Adipocyte (in vitro differentiated cells): Measurements from ENCODE around the gene ADAM12.

Source experiments
- DNase-seq: peaks from one replicate; pipeline ENCODE4 v3.0.0-alpha.2; 2015; ENCODE audit warnings: low read depth
- H3K27me3 ChIP-seq: replicated peaks from 2 replicates; pipeline ENCODE4 v1.7.0; 2013; ENCODE audit warnings: mild to moderate bottlenecking, low read length, moderate library complexity; ENCODE audit not compliant: control insufficient read depth, insufficient read depth
- H3K36me3 ChIP-seq: 2 replicates; pipeline ENCODE4 v1.7.0; 2013; ENCODE audit warnings: low read length, mild to moderate bottlenecking, moderate library complexity; ENCODE audit not compliant: control insufficient read depth, insufficient read depth, severe bottlenecking
- H3K4me1 ChIP-seq: 2 replicates; pipeline ENCODE4 v1.7.0; 2013; ENCODE audit warnings: mild to moderate bottlenecking, low read length, moderate library complexity; ENCODE audit not compliant: control insufficient read depth, insufficient read depth
- H3K4me3 ChIP-seq: 2 replicates; pipeline ENCODE4 v1.7.0; 2013; ENCODE audit warnings: mild to moderate bottlenecking, low read length, moderate library complexity
- H3K9ac ChIP-seq: 2 replicates; pipeline ENCODE4 v1.7.0; 2013; ENCODE audit warnings: mild to moderate bottlenecking, low read length, moderate library complexity
- H3K9me3 ChIP-seq: 2 replicates; pipeline ENCODE4 v1.7.0; 2013; ENCODE audit warnings: mild to moderate bottlenecking, low read length, moderate library complexity; ENCODE audit not compliant: control insufficient read depth

ADAM12 gene

DNA sequence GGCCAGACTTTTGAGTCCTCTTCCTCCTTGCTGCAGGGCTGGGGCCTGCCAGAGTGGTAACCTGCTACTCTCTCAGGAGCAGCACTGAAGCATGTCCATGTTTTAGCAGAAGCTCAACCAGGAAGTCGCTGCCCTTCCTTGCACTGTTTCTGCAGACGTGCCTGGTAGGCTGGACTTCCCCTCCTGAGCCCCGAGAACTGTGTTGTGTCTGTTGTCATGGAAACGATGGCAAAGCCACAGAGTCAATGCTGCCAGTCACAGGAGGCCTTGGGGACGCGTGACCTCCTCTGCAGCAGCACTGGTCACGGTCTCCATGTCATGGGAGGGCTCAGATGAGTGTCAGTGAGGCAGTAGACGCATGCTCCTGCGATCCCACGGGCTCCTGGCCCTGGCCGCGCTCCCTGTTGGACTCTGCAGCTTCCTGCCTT is 346.5 kb downstream of the ADAM12 start:
- H3K4me3 ChIP-seq, result no peak overlapping the region
- DNase-seq, result no peak
- H3K4me1 ChIP-seq, result peaks cover 15% of the 10 kb centered on the region
- no peaks in the 10 kb centered on the region for H3K27me3 ChIP-seq
- no peaks in the 10 kb centered on the region for H3K9me3 ChIP-seq
- peaks cover 66% of the 10 kb centered on the region for H3K36me3 ChIP-seq
- no peak overlapping the region for H3K9ac ChIP-seq

GRCh38 chr10:126041117-126041516 is 347.2 kb downstream of the ADAM12 start:
- no peak overlapping the region for H3K4me3 ChIP-seq
- H3K36me3 ChIP-seq, result peaks cover 73% of the 10 kb centered on the region
- H3K9me3 ChIP-seq, result no peaks in the 10 kb centered on the region
- H3K4me1 ChIP-seq, result peaks cover 14% of the 10 kb centered on the region
- no peak overlapping the region for H3K9ac ChIP-seq
- no peaks in the 10 kb centered on the region for H3K27me3 ChIP-seq
- no peak for DNase-seq

GRCh38 chr10:126037946-126038345 is 350.3 kb downstream of the ADAM12 start:
- H3K36me3 ChIP-seq, result peaks cover 86% of the 10 kb centered on the region
- H3K4me3 ChIP-seq, result no peak overlapping the region

DNA sequence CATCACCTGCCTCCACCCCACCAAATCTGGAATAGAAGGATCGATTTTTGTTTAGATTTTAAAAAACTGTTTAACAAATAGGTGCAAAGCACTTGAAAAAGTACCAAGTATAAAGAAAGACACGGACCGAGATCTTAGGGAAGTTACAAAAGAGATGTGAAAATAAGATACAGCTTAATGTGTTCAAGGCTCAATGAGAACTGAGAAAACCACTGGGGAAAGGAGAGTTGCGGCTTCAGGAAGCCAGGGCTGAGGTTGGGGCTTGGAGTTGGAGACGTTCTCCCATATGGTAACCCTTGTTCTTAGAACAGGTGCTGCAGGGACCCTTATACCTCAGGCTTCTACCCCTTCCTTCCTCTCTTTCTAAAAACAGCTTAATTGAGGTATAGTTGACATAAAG is 351.8 kb downstream of the ADAM12 start:
- peaks cover 93% of the 10 kb centered on the region for H3K36me3 ChIP-seq
- H3K9ac ChIP-seq, result no peak overlapping the region
- no peaks in the 10 kb centered on the region for H3K4me1 ChIP-seq
- H3K9me3 ChIP-seq, result peaks cover 8% of the 10 kb centered on the region
- DNase-seq, result no peak
- H3K27me3 ChIP-seq, result no peaks in the 10 kb centered on the region
- H3K4me3 ChIP-seq, result no peak overlapping the region

More at GRCh38 chr10:126037946-126038345, 350.3 kb downstream of the ADAM12 start:
- Histone ChIP-seq H3K9me3 (peaks cover 8% of the 10 kb centered on the region), H3K9ac (no peak overlapping the region), H3K27me3 (no peaks in the 10 kb centered on the region), H3K4me1 (peaks cover 7% of the 10 kb centered on the region)
- no peak for DNase-seq

- no peaks in the 10 kb centered on the region for H3K4me1 ChIP-seq
- no peaks in the 10 kb centered on the region for H3K27me3 ChIP-seq
- peaks cover 8% of the 10 kb centered on the region for H3K9me3 ChIP-seq
- peaks cover 95% of the 10 kb centered on the region for H3K36me3 ChIP-seq
- H3K9ac ChIP-seq, result no peak overlapping the region
- DNase-seq, result no peak
- H3K4me3 ChIP-seq, result no peak overlapping the region
These were observed 353.7 kb downstream of the ADAM12 start for GRCh38 chr10:126034586-126034985.

DNA sequence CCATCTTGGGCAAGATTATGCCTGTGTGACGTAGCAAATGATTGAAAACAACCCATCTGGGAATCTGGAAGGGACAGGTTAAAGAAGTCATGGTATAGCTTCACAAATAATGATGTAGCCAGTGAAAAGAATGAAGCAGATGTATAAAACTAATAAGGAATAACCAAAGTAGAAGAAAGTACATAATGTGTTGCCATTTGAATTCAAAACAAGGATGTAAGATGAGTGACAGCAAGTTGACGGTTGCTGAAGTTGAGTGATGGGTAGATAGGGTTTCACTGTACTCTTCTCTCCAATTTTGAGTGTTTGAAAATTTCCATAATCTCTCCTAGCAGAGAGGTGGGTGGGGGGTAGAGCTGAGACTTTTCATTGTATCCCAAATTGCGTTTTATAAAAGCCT is 358.3 kb downstream of the ADAM12 start:
- no peaks in the 10 kb centered on the region for H3K27me3 ChIP-seq
- DNase-seq, result no peak
- peaks cover 82% of the 10 kb centered on the region for H3K36me3 ChIP-seq
- H3K9ac ChIP-seq, result no peak overlapping the region
- H3K4me1 ChIP-seq, result no peaks in the 10 kb centered on the region
- H3K4me3 ChIP-seq, result no peak overlapping the region
- peaks cover 14% of the 10 kb centered on the region for H3K9me3 ChIP-seq

- peaks cover 76% of the 10 kb centered on the region for H3K36me3 ChIP-seq
- H3K4me3 ChIP-seq, result no peak overlapping the region
- no peak for DNase-seq
- no peak overlapping the region for H3K9ac ChIP-seq
- peaks cover 6% of the 10 kb centered on the region for H3K9me3 ChIP-seq
- no peaks in the 10 kb centered on the region for H3K4me1 ChIP-seq
- no peaks in the 10 kb centered on the region for H3K27me3 ChIP-seq
These were observed 360.6 kb downstream of the ADAM12 start for GRCh38 chr10:126027692-126028091.

DNA sequence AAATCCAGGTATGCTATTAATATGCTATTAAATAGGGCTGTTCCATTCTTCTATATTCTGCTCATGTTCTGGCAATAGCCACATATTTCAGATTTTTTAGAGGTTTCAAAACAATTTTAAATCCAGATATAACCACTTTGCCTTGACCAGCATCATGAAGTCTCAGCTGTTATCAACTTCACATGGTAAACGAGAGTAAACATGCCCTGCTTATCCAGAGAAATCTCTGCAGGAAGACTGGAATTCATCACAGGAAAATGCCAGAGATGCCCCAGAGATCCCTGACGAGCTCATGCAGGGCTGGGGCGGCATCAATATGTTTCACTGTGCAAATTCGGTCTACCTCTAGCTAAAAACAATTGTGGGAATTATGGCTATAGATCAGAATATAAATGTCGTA is 365.4 kb downstream of the ADAM12 start:
- H3K4me3 ChIP-seq, result no peak overlapping the region
- DNase-seq, result no peak
- no peaks in the 10 kb centered on the region for H3K27me3 ChIP-seq
- H3K4me1 ChIP-seq, result no peaks in the 10 kb centered on the region
- H3K9me3 ChIP-seq, result no peaks in the 10 kb centered on the region
- H3K36me3 ChIP-seq, result peaks cover 72% of the 10 kb centered on the region
- H3K9ac ChIP-seq, result no peak overlapping the region

DNA sequence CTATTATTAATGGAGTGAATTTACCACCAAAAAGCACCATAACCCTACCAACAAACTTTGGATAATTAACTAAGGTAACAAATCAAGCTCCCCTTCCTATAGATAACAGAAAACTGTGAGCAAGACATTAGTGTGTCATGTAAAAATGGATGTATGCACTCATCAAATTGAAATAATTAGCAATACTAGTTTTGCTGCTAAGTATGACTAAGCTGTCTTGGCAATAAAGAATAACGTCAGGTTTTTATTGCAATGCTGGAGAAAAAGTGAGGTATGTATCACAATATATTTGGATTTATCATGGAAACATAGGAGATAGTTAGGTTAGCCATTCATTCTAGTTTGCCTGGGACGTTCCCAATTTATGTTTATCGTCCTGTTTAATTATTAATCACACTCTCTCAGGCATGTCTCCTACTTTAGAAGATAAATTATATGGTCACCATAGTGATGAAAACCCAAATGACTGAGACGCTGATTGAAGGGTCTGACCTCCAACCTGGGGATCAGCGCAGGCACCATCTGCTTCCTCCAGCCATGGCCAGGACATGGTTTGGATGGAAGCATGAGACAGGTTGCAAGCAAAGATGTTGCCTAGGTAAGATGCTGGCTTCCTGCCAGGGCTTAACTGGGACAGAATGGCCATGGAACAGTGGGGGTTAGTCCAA is 366.3 kb downstream of the ADAM12 start:
- no peak overlapping the region for H3K4me3 ChIP-seq
- peaks cover 77% of the 10 kb centered on the region for H3K36me3 ChIP-seq
- no peaks in the 10 kb centered on the region for H3K4me1 ChIP-seq
- no peaks in the 10 kb centered on the region for H3K27me3 ChIP-seq
- no peaks in the 10 kb centered on the region for H3K9me3 ChIP-seq
- H3K9ac ChIP-seq, result no peak overlapping the region
- DNase-seq, result no peak

DNA sequence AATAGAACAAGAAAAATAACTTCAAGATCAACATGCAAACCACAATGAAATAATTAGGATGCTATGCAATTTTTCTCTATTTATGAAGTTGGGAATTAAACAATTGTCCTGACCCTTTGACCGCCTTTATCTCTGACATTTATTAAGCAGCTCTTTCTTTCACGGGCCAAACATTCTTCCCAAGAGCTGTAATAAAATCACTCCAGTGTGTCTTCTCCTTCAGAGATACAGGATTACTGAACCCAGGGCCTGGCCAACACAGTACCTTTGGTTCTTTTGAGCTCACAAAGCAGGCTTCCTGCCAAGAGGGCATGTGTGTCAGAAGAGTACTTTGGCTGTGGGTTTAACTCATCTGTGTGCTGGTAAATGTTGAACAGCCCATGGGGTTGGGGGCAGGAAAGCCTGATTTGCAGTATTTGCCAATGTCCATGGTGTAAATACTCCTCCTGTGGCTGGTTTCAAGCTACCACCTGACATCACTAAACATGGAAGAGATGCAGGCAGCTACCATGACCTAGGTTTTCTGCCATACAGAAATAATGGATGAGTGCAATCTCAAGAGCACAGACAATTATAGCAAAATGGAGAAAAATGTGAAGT is 370.2 kb downstream of the ADAM12 start:
- H3K4me3 ChIP-seq, result no peak overlapping the region
- H3K9me3 ChIP-seq, result no peaks in the 10 kb centered on the region
- peaks cover 9% of the 10 kb centered on the region for H3K4me1 ChIP-seq
- H3K9ac ChIP-seq, result no peak overlapping the region
- no peaks in the 10 kb centered on the region for H3K27me3 ChIP-seq
- DNase-seq, result peak; percentile 26
- H3K36me3 ChIP-seq, result peaks cover 77% of the 10 kb centered on the region

DNA sequence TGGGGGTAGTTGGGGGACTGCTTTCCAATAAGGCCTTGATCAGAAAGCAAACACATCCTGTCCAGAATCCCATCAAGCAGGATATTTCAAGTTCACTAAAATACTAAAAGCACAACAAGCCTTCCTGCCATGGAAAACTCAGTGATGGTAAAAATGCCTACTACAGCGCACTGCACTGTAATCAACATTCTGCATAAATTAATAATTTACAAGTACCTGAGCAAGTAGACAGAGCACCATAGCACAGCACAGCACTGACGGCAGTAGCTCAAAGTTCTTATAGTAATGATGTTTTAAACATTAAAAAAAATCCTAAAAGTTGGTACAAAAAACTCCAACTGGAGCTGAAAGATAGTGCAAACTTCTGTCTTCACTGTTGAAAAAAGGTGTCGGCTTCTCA is 371.4 kb downstream of the ADAM12 start:
- no peaks in the 10 kb centered on the region for H3K9me3 ChIP-seq
- H3K27me3 ChIP-seq, result no peaks in the 10 kb centered on the region
- H3K36me3 ChIP-seq, result peaks cover 69% of the 10 kb centered on the region
- no peak for DNase-seq
- H3K9ac ChIP-seq, result no peak overlapping the region
- peaks cover 9% of the 10 kb centered on the region for H3K4me1 ChIP-seq
- H3K4me3 ChIP-seq, result no peak overlapping the region
